Midbrain (tissue), 1 donor: ENCODE data around the gene SFMBT2.
A peak's percentile ranks its signal among the peaks of the same experiment; 100 is the strongest.

ENCODE experiments used
- DNase-seq: peaks from one replicate; lab custom pipeline; 2025; lab: John Stamatoyannopoulos, UW

SFMBT2 gene

DNA sequence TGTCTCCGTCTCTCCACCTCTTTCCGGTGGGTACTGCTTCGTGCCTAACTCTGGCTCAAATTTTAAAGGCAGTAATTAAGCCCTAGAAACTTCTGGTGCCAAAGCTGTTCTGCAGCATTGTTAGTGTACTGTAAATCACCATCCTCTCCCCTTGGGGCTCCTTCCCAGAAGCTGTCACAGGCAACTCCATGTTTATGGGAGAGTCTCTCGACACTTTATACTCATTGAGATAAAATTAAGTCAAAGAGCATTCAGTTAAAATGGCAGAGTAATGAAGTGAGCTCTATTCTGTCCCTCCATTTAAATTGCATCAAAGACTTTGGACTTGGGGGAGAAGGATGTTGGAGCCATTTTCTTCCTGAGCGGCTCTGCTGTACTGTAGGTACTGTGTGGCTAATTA is 274.8 kb downstream of the SFMBT2 start:
- no peak for DNase-seq

DNA sequence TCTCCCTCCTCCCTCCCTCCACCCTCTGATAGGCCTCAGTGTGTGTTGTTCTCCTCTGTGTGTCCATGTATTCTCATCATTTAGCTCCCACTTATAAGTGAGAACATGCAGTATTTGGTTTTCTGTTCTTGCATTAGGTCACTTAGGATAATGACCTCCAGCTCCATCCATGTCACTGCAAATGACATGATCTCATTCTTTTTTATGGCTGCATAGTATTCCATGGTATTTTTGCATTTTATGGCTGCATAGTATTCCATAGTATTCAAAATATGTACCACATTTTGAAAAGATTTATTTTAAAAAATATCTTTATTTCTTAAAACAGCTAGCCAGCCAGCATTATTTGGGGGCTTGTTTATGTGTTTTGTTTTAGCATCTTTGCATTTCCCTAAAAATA is 275.6 kb downstream of the SFMBT2 start:
- no peak for DNase-seq

DNA sequence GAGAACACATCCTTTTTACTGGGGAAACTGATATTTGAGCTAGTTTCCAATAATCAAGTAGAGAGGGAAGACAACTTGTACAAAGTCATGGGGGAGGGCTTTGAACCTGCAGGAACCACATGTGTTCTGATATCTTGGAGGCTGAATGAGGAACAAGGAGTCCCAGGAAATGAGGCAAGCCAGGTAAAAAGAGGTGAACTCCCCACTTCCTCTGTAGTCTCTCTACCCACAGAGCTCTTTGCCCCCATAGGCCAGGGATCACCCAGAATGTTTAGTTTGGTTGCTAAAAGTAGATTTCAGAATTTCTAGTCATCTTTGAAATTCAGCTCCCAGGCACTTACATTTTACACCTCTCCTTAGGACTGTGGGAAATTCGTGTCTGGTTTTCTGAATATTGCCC is 276.4 kb downstream of the SFMBT2 start:
- DNase-seq: no peak

- no peak for DNase-seq
These were observed 276.9 kb downstream of the SFMBT2 start for GRCh38 chr10:7133958-7134357.

DNA sequence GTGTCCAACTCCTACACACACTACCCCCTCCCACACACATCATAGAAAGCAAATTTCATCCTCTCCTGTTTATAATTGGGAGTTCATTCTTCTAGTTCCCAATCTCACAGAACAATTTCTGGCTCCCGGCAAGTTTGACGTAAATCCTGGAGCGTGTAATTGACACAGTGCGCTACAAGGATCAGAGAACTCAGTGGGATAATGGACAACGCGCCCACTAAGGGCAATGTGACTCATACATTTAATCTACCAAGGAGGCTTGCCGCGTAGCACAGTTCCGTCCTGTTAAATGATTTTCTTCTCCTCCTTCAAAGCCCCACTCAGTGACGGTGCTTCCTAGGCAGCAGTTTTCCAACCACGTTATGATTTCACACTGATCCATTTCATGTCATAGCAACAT is 277.6 kb downstream of the SFMBT2 start:
- no peak for DNase-seq

GRCh38 chr10:7130191-7130911 is 280.5 kb downstream of the SFMBT2 start:
- no peak for DNase-seq

DNA sequence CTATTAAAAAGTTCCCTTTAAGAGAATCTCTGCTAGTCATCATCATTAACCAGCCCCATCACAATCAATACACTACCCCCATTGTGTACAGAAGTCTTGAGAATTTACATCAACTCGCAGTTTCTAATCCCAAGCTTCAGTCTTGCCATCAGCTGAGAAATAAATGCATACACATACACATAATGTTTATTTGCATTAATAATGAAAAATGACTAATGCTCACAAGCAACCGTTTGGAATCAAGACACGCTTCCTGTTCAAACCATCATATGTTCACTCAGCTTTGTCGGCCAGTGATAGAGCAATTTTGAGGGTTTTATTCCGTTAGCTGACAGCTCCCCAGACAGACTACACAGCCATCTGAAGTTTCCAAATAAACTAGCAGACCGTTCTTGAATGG is 287.1 kb downstream of the SFMBT2 start:
- no peak for DNase-seq

GRCh38 chr10:7122561-7122960 is 288.3 kb downstream of the SFMBT2 start:
- DNase-seq: no peak

DNA sequence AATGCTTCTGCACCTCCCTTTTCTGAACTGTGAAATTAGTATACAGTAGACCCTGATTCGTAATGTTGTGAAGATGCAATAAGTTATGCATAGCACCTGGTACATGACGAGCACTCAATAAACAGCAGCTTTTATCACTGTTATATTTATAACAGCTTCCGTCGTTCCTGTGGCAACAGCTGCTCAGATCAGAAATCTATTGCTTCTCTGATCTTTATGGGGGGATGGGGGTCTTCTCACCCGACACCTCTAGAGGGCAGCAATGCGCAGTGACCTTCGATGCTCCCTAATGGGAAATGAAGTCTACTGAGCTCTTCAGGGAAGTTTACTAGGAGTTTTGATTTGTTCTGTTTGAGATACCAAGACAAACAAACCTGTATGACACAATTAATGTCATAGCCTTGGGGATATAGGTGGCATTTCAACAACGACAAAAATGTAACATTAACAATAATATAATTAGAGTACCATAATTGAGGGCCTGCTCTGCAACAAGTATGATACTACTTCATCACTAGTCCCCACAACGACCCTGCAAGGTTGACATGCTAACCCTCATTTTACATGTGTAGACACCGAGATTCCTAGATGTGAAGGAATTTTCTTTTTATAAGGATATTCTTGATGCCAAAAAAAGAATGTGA is 289.6 kb downstream of the SFMBT2 start:
- peak; percentile 79 for DNase-seq

- DNase-seq: no peak
These were observed 291.4 kb downstream of the SFMBT2 start for GRCh38 chr10:7119325-7120015.

DNA sequence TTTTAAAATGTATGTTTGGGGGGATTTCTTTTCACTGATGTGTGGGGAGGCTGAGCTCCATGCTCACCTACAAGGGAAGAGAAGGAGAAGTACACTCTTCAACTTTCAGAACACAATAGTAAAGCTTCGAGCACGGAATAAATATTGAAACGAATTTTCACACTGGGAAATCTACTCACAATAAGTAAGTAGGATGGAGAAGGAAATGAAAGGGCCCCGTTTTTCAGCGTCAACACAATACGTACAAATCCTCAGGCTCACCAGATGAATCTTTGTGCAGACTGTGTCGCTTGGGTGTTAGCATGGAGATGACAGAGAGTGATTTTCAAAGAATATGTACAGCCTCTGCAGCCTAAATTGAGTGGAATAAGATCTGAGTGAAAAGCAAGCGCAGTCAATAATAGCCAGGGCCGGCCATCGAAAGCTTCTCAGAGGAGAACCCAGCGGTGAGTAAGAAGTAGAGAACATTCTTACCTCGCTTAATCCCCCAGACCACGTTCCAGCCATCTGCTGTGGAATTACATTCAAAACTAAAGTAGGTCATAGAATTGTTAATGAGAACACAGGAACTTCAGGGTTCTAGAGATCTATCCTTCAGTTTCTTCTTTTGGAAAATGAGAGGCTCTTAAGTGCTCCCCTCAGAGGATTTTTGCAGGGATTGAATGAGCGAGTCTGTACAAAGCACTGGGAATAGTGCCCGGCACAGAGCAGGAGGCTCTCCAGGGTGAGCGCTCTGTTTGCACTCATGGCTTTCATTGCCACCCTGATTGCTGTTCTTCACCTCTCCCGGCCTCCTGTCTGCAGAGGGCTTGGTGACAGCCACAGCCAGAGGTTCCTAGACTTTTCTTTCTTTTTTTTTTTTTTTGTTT is 292.8 kb downstream of the SFMBT2 start:
- peak; percentile 78 for DNase-seq

DNA sequence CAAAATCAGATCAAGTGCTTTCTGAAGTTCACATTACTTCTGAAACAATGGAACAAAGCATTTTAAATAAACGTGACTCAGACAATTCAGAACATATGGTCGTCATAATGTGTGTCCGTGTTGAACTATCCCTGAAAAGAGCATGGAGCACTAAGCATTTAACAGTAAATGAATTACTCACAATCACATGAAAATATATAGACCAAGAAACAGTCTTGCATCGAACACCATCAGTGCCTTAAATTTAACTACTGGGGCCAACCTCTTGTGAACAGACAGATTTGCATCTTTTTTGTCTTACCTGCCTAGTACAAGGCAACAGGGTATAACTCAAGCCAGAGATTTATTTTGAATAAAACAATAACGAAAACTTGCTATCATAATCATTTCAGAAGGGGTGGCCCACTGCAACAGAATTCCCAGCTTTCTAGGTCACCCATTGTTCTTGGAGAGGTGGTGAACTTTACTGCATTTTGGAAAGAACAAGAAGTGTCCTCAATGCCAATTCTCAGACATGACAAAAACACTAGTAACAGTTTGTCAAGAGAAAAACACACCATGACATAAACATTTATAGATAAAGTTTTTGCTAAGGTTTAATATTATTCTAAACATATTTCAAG is 293.5 kb downstream of the SFMBT2 start:
- no peak for DNase-seq

GRCh38 chr10:7111561-7111960 is 299.3 kb downstream of the SFMBT2 start:
- no peak for DNase-seq

DNA sequence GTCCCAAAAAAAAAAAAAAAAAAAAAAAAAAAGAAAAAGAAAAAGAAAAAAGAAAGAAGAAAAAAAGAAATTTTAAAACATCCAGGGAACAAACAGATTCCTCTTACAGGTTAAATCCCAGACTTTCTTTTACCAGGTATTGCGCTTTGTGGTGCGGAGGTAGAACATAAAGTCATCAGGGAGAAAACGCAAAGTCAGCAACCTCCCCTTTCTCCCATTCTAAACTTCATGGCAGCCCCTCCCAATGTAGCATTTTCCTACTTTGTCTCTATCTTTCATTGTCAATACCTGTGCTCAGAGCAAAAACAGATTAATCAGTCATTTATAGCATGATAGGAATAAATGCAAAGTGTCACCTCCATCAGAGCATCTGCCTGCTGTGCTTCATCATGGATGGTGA is 299.7 kb downstream of the SFMBT2 start:
- DNase-seq: no peak
